Endodermal cell (in vitro differentiated cells): ENCODE results near the gene MFAP4. TPM values are rescaled to one million over a fixed set of nuclear protein-coding genes. Genes with fewer than 3 reads are reported as not detected.

Experiments used
- DNase-seq: peaks from one replicate; pipeline ENCODE4 v3.0.0-alpha.2; 2017
- H3K27ac ChIP-seq: 2 replicates; pipeline ENCODE4 v1.5.1; 2013; ENCODE audit warnings: mild to moderate bottlenecking, low read depth, low read length, moderate library complexity
- H3K27me3 ChIP-seq: 2 replicates; pipeline ENCODE4 v1.6.1; 2013; ENCODE audit warnings: mild to moderate bottlenecking, low read length, moderate library complexity; ENCODE audit not compliant: insufficient read depth, control insufficient read depth, poor library complexity, severe bottlenecking
- H3K36me3 ChIP-seq: 2 replicates; pipeline ENCODE4 v1.7.0; 2013; ENCODE audit warnings: mild to moderate bottlenecking, low read length, moderate library complexity; ENCODE audit not compliant: control insufficient read depth, insufficient read depth
- H3K4me1 ChIP-seq: one replicate; pipeline ENCODE4 v1.7.0; 2013; ENCODE audit warnings: low read length; ENCODE audit not compliant: control insufficient read depth, insufficient read depth
- H3K4me3 ChIP-seq: 2 replicates; pipeline ENCODE4 v1.5.1; 2013; ENCODE audit warnings: mild to moderate bottlenecking, low read length, moderate library complexity
- H3K9ac ChIP-seq: 2 replicates; pipeline ENCODE4 v1.6.1; 2013; ENCODE audit warnings: mild to moderate bottlenecking, low read length, moderate library complexity; ENCODE audit not compliant: poor library complexity, severe bottlenecking; ENCODE audit errors: extremely low read depth
- H3K9me3 ChIP-seq: 2 replicates; pipeline ENCODE4 v1.6.1; 2013; ENCODE audit warnings: mild to moderate bottlenecking, low read length, moderate library complexity; ENCODE audit not compliant: control insufficient read depth
- H3K27ac Mint-ChIP-seq: 2 replicates; pipeline ENCODE4 v1.8.0; 2020; ENCODE audit warnings: mixed read lengths
- H3K27me3 Mint-ChIP-seq: 2 replicates; pipeline ENCODE4 v1.8.0; 2021; ENCODE audit warnings: mild to moderate bottlenecking, mixed read lengths; ENCODE audit not compliant: insufficient read depth
- H3K36me3 Mint-ChIP-seq: 2 replicates; pipeline ENCODE4 v1.8.0; 2020; ENCODE audit warnings: low read depth, mixed read lengths
- H3K4me1 Mint-ChIP-seq: 2 replicates; pipeline ENCODE4 v1.8.0; 2020; ENCODE audit warnings: mixed read lengths
- H3K4me3 Mint-ChIP-seq: 2 replicates; pipeline ENCODE4 v1.8.0; 2020; ENCODE audit warnings: mild to moderate bottlenecking, moderate library complexity, mixed read lengths
- H3K9me3 Mint-ChIP-seq: 2 replicates; pipeline ENCODE4 v1.8.0; 2020; ENCODE audit warnings: mild to moderate bottlenecking, mixed read lengths
- CTCF ChIP-seq: fragments of 200-600 bp; sonication (generic); conservative IDR thresholded peaks from 2 replicates; pipeline ENCODE4 v1.5.0; 2021; ENCODE audit warnings: antibody characterized with exemption, mild to moderate bottlenecking
- WGBS, 2 experiments: methylation state at CpG; one replicate each; pipeline versions ENCODE4 v1.1.5 to v1.1.7; 2013; ENCODE audit warnings: missing lambda C conversion rate in 2 of 2, mixed read lengths in 1 of 2; ENCODE audit not compliant: insufficient coverage in 1 of 2, insufficient read length in 1 of 2; 5-methylcytosine and 5-hydroxymethylcytosine counted together
- total RNA-seq, 2 donors: library from RNA; stranded (reverse); fragmentation: NEBNext Ultra II Directional in 1 of 2; extraction: Animal tissue kit (Norgen Biotek cat#: 25700) in 1 of 2; gene quantifications; 2 replicates in 1 of 2; 3 replicates in 1 of 2; pipeline ENCODE4 v1.2.1, GENCODE V29; 2021

MFAP4 gene
- total RNA-seq, 2 donors from 2014 or later = 11.1 to 36.8 TPM

DNA sequence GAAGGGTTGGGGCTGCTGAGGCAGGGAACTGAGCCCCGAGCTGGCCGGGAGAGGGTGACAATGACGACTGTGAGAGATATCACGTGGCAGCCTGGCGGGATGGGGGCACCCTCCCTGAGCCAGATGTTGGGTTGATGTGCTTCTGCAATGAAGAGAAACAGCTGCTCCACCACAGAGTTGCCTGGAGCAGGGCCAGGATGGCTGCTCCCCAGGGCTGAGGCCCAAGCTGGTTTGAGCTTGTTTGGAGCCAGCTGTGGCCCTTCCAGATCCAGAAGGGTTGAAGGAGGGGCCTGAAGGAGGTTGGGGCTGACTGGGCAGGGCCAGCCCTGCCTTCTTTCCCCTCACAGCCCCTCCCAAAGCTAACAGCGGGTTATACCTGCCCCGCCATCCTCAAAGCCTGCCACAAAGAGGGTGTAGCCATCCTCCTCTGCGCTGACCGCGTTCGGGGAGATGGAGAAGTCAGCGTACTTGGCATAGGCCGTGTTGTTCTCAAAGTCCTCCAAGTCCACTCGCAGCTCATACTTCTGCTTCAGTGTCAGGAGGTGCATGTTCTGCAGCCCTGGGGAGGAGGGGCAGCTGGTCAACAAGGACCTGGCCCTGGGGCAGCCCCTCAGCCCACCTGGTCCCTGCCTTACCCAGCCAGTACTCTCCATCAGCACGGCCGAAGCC, 2.1 kb downstream of the MFAP4 start:
- no peak overlapping the region for H3K4me3 ChIP-seq
- H3K27ac Mint-ChIP-seq = peak overlapping the region; percentile 55
- no peaks in the 10 kb centered on the region for H3K27me3 ChIP-seq
- H3K9me3 Mint-ChIP-seq = no peaks in the 10 kb centered on the region
- H3K9ac ChIP-seq = no peak overlapping the region
- peaks cover 56% of the 10 kb centered on the region for H3K36me3 ChIP-seq
- H3K36me3 Mint-ChIP-seq = peaks cover 45% of the 10 kb centered on the region
- H3K4me1 Mint-ChIP-seq = peaks cover 37% of the 10 kb centered on the region
- TF ChIP-seq CTCF = no peak
- H3K27me3 Mint-ChIP-seq = no peaks in the 10 kb centered on the region
- H3K4me3 Mint-ChIP-seq = no peak overlapping the region
- no peaks in the 10 kb centered on the region for H3K9me3 ChIP-seq
- DNase-seq = no peak
- H3K4me1 ChIP-seq = peaks cover 13% of the 10 kb centered on the region
- 95 to 99% methylated on average over 10 to 16 of the region's 16 CpGs for WGBS, 2 experiments
- H3K27ac ChIP-seq = no peak overlapping the region

DNA sequence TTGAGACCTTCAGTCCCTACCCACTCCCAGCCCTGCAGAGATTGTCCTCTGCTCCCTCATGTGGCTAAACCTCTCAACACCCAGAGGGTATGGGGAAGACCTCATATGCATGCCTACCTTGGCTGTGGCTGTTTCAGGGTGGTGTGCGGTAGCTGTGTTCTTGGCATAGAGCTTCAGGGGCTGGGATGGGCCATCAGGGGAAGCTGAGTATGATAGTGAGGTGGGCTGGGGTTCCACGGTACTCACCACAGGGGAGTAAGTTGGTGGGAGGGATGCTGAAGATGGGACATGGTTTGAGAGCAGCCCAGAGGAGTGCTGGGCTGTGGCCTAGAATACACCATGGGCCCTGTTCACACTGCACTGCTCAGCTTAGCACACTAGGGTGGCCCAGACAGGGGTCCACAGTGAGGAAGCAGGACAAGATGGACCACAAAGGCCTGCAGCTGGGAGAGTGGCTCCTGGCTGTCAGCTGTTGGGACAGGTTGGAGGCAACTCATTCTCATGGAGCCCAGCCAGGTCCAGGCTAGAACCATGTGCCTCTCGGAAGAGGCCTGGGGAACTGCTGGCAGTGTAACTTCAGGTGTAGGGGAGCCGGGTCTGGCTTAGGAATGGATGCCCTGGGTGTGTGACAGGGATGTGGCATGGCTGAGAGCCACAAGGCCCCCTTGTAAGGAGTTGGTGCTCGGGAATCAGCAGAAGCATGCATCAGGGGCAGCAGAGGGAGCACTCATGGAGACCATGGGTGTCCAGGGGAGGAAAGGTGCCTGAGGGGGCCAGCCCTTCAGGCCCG, 3.1 kb downstream of the MFAP4 start:
- no peaks in the 10 kb centered on the region for H3K27me3 Mint-ChIP-seq
- H3K4me3 Mint-ChIP-seq = no peak overlapping the region
- H3K4me1 ChIP-seq = peaks cover 13% of the 10 kb centered on the region
- H3K4me3 ChIP-seq = no peak overlapping the region
- DNase-seq = no peak
- TF ChIP-seq CTCF = no peak
- no peak overlapping the region for H3K9ac ChIP-seq
- peaks cover 55% of the 10 kb centered on the region for H3K36me3 Mint-ChIP-seq
- H3K9me3 ChIP-seq = no peaks in the 10 kb centered on the region
- WGBS, 2 experiments = 83 to 91% methylated on average over 3 to 6 of the region's 6 CpGs
- H3K27me3 ChIP-seq = no peaks in the 10 kb centered on the region
- no peaks in the 10 kb centered on the region for H3K9me3 Mint-ChIP-seq
- no peak overlapping the region for H3K27ac ChIP-seq
- peak overlapping the region; percentile 55 for H3K27ac Mint-ChIP-seq
- peaks cover 64% of the 10 kb centered on the region for H3K36me3 ChIP-seq
- peaks cover 47% of the 10 kb centered on the region for H3K4me1 Mint-ChIP-seq

GRCh38 chr17:19382531-19383444, 4.2 kb downstream of the MFAP4 start:
- Histone ChIP-seq H3K4me3 (no peak overlapping the region), H3K27me3 (no peaks in the 10 kb centered on the region), H3K36me3 (peaks cover 64% of the 10 kb centered on the region), H3K9ac (no peak overlapping the region), H3K4me1 (peaks cover 13% of the 10 kb centered on the region), H3K9me3 (no peaks in the 10 kb centered on the region), H3K27ac (no peak overlapping the region)
- peaks cover 43% of the 10 kb centered on the region for H3K4me1 Mint-ChIP-seq
- peaks cover 55% of the 10 kb centered on the region for H3K36me3 Mint-ChIP-seq
- TF ChIP-seq CTCF = no peak
- no peaks in the 10 kb centered on the region for H3K9me3 Mint-ChIP-seq
- H3K4me3 Mint-ChIP-seq = no peak overlapping the region
- no peak overlapping the region for H3K27ac Mint-ChIP-seq
- whole genome bisulfite sequencing, 2 experiments = 95 to 97% methylated on average over 8 to 13 of the region's 13 CpGs
- DNase-seq = no peak
- no peaks in the 10 kb centered on the region for H3K27me3 Mint-ChIP-seq
